NCI-H1694 (cell line): ENCODE results near the gene PYDC1.
"Not testable (repeated sequence)": the region's sequence is repeated elsewhere in the genome, so short reads cannot be mapped to it uniquely, and the experiment has no call there.

Source experiments
- DNase-seq: peaks from one replicate; lab custom pipeline; 2025; lab: John Stamatoyannopoulos, UW

The PYDC1 gene

DNA sequence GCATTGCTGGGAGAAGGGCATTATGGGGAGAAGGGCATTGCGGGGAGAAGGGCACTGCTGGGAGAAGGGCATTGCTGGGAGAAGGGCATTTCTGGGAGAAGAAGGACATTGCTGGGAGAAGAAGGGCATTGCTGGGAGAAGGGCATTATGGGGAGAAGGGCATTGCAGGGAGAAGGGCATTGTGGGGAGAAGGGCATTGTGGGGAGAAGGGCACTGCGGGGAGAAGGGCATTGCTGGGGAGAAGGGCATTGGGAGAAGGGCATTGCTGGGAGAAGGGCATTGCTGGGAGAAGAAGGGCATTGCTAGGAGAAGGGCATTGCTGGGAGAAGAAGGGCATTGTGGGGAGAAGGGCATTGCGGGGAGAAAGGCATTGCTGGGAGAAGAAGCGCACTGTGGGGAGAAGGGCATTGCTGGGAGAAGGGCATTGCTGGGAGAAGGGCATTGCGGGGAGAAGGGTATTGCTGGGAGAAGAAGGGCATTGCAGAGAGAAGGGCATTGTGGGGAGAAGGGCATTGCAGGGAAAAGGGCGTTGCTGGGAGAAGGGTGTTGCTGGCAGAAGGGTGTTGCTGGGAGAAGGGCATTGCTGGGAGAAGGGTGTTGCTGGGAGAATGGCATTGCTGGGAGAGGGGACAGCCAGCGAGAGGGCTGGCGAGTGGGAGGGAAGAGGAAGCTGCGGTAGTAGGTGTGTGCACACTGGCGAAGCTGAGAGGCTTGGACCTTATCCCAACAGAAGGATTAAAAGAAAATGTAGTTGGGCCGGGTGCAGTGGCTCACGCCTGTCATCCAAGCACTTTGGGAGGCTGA lies 4.6 kb upstream of the PYDC1 start:
- DNase-seq = no peak

- no peak for DNase-seq
These were observed 2.3 kb upstream of the PYDC1 start for GRCh38 chr16:31219154-31219741.

GRCh38 chr16:31217136-31217530 lies 198 bp upstream of the PYDC1 start:
- DNase-seq = no peak

- DNase-seq = no peak
These were observed 1.4 kb downstream of the PYDC1 start for GRCh38 chr16:31215287-31216162.

- no peak for DNase-seq
These were observed 2.1 kb downstream of the PYDC1 start for GRCh38 chr16:31214708-31215286.

DNA sequence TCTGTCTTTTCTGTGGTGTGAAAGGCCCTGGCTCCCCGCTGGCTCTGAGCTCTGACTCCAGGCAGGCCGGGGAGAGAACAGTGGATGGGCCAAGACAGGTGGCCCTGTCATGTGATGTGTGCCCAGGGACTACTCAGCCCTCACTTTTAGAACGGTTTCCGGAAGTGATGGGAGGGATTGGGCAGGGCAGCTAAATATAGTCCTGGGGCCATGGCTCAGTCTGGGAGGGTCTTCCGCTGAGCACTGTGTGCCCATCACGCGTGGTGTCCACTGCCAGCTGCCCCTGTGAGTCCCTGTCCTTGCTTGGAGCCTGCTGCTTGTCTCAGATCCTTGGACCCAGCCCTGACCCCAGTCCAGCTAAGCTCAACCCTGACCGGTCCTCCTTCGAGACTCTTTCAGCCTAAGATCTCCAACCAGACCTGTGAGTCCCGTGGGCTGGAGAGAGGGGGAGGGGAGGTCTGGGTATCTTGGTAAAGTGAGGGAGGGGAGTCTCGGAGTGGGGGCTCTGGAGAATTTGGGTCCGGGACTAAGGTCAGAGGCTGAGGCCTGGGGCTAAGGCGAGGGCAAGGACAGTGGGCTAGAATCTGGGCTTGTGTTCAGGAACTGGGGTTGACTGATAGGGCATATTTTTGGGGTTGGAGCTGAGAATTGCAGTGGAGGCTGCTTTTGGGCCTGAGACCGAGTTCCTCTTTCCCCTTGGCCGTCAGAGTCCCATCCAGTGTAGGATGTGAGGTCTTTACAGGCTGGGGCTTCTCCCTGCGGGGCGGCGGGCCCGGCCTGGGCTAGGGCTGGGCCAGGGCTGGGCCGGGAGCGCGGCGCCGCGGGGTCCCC lies 2.8 kb downstream of the PYDC1 start, which contains the start of gene TRIM72:
Gene TRIM72 (plus strand): TSS at position 243 of the 831 bp plus-strand sequence. CDS start 620 bp downstream, outside the sequence.
- no peak for DNase-seq

DNA sequence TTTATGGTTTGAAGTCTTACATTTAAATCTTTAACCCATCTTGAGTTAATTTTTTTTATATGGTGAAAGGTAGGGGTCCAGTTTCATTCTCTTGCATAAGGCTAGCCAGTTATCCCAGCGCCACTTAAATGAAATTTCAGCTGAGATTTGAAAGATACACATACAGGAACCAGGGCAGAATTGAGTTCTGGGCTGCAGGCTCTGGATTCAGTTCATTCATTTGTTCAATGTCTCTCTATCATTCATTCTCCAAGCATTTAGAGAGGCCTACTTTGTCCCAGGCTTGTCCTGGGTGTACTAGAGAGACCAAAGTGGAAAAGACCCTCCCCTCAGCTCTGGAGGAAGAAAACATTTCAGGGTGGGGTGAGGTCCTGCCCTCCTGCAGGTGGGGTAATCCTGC lies 3.6 kb downstream of the PYDC1 start:
- DNase-seq = no peak

GRCh38 chr16:31206776-31207175 lies 10.2 kb downstream of the PYDC1 start:
- no peak for DNase-seq

GRCh38 chr16:31204871-31205666 lies 11.9 kb downstream of the PYDC1 start:
- no peak for DNase-seq

DNA sequence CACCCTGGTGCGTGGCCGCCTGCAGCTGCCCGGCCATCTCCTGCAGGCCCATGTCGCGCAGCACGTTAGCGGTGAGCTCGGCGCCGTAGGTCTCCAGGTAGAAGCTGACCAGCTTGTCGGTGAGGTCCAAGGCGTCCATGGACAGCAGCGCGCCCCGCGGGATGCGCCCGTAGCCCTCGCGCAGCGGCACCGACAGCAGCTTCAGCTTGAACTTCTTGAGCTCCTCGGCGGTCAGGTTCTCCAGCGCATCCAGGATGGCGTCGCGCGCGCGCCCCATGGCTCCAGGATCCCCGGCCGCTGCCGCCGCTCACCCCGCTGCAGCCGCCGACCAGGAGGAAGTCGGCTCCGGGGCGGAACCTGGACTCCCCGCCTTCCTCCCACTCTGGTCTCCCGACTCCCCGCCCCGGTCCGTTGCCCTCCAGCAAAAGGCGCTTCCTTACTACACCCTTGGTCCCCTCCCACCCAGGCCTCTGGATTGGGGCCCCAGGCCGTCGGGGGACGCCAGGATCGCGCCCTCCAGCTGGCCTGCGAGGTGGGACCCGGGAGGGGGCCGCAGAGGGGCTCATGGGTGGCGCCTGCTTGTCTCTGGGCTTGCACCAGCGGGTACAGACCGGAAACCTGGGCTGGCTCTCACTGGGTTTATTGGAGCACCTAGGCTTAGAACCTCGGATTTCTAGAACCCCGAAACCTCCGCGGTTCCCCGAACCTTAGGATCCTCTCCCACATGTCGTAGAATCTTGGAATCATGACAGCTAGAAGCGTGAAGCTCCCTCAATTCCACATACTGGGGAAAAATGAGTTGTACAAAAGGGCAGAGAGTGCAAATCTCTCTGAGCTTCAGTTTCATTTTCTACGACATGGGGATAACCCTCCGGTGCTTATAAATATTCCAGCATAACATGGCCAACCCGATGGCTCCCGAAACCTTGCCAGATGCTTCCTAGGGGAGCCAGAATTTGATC lies 14.2 kb downstream of the PYDC1 start, which contains the start of gene PYCARD:
Gene PYCARD (minus strand): TSS at position 347 of the 962 bp plus-strand sequence. CDS start 70 bp downstream, at position 277.
- DNase-seq = no peak

DNA sequence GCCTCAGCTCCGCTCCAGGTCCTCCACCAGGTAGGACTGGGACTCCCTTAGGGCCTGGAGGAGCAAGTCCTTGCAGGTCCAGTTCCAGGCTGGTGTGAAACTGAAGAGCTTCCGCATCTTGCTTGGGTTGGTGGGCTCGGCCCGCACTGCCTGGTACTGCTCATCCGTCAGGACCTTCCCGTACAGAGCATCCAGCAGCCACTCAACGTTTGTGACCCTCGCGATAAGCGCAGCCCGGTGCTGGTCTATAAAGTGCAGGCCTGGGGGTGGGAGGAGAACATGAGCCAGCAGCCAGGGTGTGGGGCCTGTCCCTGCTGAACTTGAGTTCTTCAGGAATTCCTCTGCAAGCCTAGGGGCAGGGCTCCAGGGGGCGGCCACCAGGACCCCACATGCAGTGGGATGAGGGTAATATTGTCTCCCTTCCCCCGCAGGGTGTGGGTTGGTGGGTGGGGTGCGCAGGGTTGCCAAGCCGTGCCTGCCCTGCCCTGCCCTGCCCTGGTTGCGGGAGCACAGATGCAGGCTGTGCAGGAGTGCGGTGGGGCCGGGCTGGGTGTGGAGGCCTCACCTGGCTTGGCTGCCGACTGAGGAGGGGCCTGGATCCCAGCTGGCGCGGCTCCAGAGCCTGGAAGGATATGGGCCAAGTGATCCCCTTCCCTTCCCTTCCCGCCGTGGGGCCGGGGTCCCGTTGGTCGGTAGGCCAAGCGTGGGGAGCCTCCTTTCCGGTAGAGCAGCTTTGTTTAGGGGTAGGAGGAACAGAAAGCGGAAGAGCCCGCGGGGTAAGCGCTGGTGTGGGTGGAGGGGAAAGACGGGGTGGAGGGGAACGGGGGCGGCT lies 15.1 kb downstream of the PYDC1 start:
- no peak for DNase-seq

GRCh38 chr16:31200821-31201568 lies 15.9 kb downstream of the PYDC1 start:
- no peak for DNase-seq

GRCh38 chr16:31200111-31200510 lies 16.8 kb downstream of the PYDC1 start:
- not testable (repeated sequence) for DNase-seq

GRCh38 chr16:31199430-31200041 lies 17.4 kb downstream of the PYDC1 start:
- no peak for DNase-seq

GRCh38 chr16:31198207-31198882 lies 18.6 kb downstream of the PYDC1 start:
- DNase-seq = no peak

DNA sequence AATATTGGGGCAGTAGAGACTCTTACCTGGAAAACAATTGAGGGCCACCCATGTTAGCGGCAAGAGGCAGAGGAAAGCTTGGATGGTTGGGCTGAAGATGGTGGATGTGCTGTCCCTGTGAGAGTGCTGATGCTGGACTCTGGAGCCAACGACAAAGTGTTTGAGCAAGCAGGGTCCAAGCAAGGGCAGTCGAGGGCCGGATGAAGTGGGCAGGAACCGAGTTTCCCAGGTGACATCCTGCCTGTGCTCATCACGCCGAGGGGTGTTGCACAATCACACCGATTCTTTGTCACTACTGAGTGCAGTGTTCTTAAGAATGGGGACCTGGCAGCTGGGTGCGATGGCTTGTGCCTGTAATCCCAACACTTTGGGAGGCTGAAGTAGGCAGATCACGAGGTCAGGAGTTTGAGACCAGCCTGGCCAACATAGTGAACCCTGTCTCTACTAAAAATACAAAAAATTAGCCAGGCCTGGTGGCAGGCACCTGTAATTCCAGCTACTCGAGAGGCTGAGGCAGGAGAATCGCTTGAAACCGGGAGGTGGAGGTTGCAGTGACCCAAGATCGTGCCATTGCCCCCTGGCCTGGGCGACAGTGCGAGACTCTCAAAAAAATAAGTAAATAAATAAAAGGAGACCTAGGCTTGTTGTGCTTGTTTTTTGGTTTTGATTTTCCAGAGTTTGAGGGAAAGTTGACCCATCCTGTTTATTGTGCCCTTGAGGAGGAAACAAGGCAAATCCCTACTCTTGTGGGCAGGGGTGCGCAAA lies 20.4 kb downstream of the PYDC1 start:
- DNase-seq = no peak
